NCI-H2227 treated with DMSO at 0.1 percent for 48 hours (cell line): ENCODE measurements around the gene GRM7.

ENCODE experiments used
- DNase-seq: peaks from one replicate; lab custom pipeline; 2025; lab: John Stamatoyannopoulos, UW

The GRM7 gene

GRCh38 chr3:7657214-7658112, 796.5 kb downstream of the GRM7 start:
- no peak for DNase-seq

GRCh38 chr3:7658294-7658693, 797.4 kb downstream of the GRM7 start:
- no peak for DNase-seq

- DNase-seq: no peak
Measured at GRCh38 chr3:7659079-7659478, 798.2 kb downstream of the GRM7 start.

GRCh38 chr3:7663771-7664170, 802.9 kb downstream of the GRM7 start:
- DNase-seq: no peak

- peak; percentile 35 for DNase-seq
Measured at GRCh38 chr3:7667774-7668173, 806.9 kb downstream of the GRM7 start.

- DNase-seq: no peak
Measured at GRCh38 chr3:7669641-7670040, 808.7 kb downstream of the GRM7 start.

- no peak for DNase-seq
Measured at GRCh38 chr3:7678521-7678920, 817.6 kb downstream of the GRM7 start.

GRCh38 chr3:7682822-7683229, 821.9 kb downstream of the GRM7 start:
- no peak for DNase-seq

- DNase-seq: no peak
Measured at GRCh38 chr3:7683426-7683825, 822.5 kb downstream of the GRM7 start.

GRCh38 chr3:7684182-7684715, 823.3 kb downstream of the GRM7 start:
- DNase-seq: no peak

GRCh38 chr3:7687428-7688147, 826.7 kb downstream of the GRM7 start:
- DNase-seq: no peak

- no peak for DNase-seq
Measured at GRCh38 chr3:7692866-7693265, 832.0 kb downstream of the GRM7 start.

GRCh38 chr3:7693976-7694375, 833.1 kb downstream of the GRM7 start:
- DNase-seq: no peak

- no peak for DNase-seq
Measured at GRCh38 chr3:7695049-7695448, 834.1 kb downstream of the GRM7 start.

- DNase-seq: no peak
Measured at GRCh38 chr3:7696320-7696719, 835.4 kb downstream of the GRM7 start.

- no peak for DNase-seq
Measured at GRCh38 chr3:7697548-7697947, 836.6 kb downstream of the GRM7 start.

- no peak for DNase-seq
Measured at GRCh38 chr3:7700539-7700938, 839.6 kb downstream of the GRM7 start.

- peak; percentile 32 for DNase-seq
Measured at GRCh38 chr3:7700977-7701376, 840.1 kb downstream of the GRM7 start.

- no peak for DNase-seq
Measured at GRCh38 chr3:7707187-7707586, 846.3 kb downstream of the GRM7 start.

- no peak for DNase-seq
Measured at GRCh38 chr3:7709376-7710082, 848.6 kb downstream of the GRM7 start.

GRCh38 chr3:7710284-7710683, 849.4 kb downstream of the GRM7 start:
- DNase-seq: peak; percentile 44

- no peak for DNase-seq
Measured at GRCh38 chr3:7713724-7714123, 852.8 kb downstream of the GRM7 start.
